ENCODE results near the gene SRCAP.
"Not testable (repeated sequence)": the region's sequence is repeated elsewhere in the genome, so short reads cannot be mapped to it uniquely, and the experiment has no call there.

SRCAP gene

DNA sequence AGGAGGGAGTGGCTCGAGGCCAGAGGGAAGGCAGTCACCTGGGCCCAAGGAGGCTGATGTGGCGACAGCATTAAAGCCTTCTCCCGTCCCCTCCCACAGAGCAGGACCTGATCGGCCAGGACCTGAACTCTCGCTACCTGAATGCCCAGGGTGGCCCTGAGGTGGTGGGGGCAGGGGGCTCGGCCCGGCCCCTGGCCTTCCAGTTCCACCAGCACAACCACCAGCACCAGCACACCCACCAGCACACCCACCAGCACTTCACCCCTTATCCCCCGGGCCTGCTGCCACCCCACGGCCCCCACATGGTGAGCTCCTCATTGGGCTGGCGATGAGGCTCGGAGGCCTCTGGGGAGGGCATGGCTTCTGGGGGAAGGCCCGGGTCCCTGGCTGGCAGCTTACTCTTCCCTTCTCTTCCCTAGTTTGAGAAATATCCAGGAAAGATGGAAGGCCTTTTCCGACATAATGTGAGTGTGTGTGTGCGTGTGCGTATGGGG lies 34.3 kb upstream of the SRCAP start:
- DNase-seq, result no peak

DNA sequence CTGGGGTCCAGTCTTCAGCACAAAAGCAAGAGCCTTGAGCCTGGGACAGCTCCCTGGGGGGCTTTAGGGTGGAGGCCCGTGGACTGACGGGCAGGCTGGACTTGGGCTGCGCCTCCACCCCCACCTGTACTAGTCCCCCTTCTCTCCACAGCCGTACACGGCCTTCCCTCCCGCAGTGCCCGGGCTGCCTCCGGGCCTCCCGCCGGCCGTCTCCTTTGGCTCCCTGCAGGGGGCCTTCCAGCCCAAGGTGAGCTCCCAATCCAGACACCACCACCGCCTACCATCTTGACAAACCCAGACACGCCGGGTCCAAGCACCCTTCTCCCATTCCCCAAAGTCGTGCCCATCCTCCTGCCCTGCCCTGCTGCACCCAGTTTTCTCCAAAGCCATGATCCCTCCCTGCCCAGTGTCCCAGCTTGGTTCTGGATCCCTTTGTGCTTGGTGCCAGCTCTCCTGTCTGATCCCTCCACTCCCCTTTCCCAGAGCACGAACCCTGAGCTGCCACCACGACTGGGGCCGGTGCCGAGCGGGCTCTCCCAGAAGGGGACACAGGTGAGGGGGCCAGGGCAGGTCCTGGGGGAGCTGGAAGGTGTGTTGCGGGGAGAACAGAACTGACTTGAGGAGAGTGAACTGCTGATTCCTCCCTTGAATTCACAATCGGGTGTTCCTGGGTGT lies 33.7 kb upstream of the SRCAP start:
- DNase-seq, result no peak

DNA sequence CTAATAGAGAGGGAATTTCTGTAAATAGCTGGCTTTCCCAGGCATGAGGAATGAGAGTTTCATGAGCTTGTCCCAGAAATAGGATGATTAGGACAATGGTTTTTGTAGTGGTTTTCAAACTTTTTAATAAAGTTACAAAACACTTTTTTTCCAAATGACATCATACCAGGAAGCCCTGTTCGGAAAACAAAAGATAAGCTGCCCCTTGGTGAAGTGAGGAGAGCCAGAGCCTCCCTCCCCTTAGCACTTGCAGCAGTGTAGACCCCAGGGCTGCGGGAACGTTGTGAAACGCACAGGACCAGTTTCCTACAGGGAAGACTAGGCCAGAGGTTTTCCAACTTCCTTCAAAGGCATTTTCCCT lies 33.2 kb upstream of the SRCAP start:
- no peak for DNase-seq

DNA sequence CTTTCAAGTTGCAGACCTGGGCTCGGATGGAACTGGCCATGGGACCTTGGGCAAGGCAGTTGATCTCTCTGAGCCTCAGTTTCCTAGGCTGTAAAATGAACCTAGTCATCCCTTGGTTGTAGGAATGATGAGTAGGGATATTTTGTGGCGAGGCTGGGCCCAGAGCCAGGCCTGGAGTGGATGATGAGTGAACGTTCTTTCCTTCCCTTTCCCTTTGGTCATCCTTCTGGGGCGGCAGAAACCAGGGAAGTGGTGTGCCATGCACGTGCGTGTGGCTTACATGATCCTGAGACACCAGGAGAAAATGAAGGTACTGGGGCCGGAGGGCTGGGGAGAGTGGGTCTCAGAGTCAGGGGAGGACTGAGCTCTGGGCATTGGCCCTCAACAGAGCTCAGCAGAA lies 32.3 kb upstream of the SRCAP start:
- no peak for DNase-seq

DNA sequence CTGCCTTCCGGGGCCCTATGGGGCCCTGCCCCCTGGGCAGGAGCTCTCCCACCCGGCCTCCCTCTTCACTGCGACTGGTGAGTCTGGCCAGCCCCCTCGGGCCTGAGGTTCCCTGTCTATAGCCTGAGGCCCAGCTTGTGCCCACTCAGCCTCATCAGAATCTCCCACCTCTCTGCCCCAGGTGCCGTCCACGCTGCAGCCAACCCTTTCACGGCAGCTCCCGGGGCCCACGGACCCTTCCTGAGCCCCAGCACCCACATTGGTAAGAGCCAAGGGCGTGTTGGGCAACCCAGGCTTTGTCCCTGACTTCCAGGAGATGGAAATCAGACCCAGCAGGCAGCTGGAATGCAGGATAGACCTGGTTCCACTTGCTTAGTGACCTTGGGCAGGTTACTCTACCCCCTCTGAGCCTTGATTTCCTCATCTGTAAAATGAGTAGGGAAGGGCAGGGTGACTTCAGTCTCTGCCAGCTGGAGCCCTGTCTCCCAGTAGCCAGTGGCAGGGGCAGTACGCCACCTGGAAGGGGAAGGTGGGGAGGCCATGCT lies 31.5 kb upstream of the SRCAP start:
- no peak for DNase-seq

DNA sequence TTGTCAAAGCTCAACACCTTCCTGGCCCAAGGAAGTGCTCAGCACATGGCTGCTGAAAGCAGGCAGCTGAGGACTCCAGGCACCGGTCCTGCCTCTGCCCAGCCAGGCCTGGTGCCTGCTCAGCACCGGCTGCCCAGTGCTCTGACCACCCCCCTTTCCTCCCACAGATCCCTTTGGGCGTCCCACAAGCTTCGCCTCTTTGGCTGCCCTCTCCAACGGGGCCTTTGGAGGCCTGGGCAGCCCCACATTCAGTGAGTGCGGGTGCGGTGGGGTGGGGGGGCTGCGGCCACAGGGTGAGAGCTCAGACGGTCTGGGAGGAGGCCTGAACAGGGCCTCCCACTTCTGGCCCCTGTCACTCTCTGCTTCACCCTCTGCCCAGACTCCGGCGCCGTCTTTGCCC lies 30.6 kb upstream of the SRCAP start:
- no peak for DNase-seq

DNA sequence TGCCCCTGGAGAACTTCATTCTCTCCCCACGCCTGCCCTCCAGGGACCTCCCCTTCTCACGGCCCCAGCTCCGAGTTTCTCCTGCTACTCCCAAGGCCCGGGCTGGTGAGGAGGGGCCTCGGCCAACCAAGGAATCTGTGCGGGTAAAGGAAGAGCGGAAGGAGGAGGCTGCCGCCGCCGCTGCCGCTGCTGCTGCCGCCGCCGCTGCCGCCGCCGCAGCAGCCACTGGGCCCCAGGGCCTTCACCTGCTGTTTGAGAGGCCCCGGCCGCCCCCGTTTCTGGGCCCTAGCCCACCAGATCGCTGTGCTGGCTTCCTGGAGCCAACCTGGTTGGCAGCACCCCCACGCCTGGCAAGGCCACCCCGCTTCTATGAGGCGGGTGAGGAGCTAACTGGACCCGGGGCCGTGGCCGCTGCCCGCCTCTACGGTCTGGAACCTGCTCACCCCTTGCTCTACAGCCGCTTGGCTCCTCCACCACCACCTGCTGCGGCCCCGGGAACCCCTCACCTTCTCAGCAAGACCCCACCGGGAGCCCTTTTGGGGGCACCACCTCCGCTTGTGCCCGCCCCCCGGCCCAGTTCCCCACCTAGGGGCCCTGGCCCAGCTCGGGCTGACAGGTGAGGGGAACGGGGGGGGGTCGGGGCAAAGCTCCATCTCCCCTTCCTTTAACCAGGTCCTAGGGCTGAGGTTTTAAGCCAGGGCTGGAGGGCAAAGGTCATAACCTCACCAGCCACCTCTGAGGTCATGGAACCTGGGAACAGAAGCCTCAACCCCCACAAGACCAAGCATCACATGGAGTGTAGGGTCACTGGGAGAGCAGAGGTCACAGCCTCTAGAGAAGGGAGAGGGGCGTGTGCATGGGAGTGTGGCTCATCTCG lies 29.7 kb upstream of the SRCAP start:
- DNase-seq, result no peak

DNA sequence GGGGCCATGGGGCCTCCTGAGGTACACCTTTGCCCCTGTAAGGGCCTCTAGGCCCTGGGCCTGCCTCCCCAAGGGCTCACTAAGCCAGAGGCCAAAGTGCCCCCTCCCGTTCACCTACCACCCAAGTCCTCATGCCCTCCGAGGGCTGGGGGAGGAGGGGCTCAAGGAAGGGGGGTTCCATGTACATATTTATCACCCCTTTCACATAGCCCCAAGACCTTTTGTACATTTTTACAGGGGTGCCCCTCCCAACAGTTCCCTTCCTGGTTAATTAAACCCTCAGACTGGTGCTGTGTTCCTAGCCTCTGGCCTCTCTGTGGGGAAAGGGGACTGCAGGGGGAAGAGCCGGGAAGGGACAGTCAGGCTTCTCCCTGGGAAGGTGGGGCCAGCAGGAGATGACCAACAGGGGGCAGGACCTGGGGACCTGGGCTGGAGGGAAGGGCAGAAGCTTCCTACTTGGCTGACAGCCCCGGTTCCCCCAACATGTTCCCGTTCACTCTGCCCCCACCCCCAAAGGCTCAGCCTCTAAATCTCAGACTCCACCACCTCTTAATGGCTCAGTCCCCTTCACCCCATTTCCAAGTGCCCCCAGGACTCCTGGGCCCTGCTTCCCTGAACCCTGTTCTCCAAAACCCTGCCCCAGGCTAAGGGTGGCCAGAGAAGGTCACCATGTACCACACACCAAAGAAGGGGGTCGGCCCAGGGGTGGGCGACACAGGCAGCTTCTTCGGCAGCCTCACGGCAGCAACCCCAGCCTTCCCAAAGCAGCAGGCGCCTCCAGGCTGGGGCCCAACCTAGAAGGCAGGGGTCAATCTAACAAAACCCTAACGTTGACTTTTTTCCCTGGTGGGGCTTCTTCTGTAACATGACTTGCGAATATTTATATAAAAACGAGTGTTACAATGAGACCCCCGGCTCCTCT lies 28.8 kb upstream of the SRCAP start:
- DNase-seq, result no peak

DNA sequence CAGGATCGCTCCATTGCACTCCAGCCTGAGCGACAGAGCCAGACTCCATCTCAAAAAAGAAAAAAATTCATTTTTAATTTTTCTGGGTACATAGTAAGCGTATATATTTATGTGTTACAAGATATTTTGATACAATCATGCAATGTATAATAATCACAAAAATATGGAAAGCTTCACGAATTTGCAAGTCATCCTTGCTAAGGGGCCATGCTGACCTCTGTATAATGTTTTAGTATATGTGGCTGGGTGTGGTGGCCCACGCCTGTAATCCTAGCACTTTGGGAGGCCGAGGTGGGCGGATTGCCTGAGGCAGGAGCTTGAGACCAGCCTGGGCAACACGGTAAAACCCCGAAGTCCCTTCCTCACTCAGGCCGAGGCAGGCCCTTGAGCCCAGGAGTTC lies 23.8 kb upstream of the SRCAP start:
- DNase-seq, result no peak

DNA sequence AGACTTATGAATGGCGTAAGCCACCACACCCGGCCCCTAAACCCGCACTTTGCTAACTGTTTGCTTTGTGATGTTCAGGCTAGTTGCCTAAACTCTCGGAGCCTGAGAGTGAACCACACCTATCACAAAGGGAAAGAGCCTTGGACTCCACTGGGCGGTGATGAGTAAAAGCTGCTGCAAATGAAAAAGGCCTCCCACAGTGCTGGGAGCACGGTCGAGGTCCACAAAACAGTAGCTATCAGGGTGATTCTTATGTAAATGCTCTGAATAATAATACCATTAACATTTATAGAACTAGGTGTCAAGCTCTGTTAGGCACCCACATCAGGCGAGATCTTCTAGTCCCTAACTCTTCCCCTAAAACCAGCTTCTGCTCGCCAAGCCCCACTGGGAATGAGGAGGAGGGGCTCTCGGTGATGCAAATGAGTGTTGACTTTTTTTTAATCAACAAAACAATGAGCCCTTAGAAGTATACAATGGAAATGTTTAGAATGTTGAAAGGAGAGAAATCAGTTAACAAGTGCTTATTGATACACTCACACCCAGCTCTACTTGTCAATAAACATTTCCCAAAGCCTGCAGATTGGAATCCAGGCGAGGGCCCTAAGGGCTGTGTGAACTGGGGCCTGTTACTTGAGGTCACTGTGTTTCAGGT lies 20.9 kb upstream of the SRCAP start:
- no peak for DNase-seq

DNA sequence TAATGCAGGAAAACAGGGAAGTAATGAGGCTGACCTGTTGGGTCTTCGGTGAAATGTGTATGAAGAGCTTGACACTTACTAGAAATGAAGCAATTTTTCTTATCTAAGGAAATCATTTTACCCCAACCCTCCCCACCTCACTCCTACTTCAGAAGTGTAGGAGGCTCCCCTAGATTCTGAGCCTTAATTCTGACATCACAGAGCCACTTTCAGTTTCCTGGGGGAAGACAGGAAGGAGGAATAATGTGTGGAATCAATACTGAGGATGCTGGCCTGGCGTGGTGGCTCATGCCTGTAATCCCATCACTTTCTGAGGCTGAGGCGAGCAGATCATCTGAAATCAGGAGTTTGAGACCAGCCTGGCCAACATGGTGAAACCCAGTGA lies 20.4 kb upstream of the SRCAP start:
- no peak for DNase-seq

DNA sequence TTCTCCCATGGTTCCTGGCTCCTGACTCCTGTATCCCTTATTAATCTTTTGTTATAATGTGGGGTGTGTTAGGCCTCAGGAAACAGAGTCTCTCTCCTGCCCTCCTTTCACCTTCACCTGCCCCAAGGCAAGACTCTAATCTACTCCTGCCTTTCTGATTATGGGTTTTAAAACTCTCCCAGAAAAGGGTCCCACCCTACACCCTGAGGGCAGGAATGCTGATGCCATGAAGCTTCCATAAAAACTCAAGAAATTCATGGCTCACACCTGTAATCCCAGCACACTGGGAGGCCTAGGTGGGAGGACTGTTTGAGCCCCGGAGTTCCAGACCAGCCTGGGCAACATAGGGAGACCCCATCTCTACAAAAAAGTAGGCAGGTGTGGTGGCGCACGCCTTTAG lies 18.6 kb upstream of the SRCAP start:
- no peak for DNase-seq

DNA sequence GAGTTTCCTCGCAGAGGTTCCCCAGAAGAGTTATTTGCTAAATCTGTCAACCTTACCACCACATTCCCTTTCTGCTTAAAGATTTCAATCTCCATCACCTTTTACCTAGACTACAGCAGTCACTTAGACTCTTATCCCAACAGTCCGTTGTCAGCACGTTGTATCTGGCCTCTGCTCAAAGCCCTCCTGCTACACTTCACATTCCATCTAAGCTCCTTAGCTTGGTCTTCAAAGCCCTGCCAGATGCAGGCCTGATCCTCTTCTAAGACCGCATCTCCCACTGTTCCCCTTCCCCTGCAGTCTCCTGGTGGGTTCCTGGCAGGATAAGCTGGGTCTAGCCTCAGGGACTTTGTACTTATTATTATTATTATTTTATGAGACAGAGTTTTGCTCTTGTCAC lies 10.3 kb upstream of the SRCAP start:
- DNase-seq, result no peak

DNA sequence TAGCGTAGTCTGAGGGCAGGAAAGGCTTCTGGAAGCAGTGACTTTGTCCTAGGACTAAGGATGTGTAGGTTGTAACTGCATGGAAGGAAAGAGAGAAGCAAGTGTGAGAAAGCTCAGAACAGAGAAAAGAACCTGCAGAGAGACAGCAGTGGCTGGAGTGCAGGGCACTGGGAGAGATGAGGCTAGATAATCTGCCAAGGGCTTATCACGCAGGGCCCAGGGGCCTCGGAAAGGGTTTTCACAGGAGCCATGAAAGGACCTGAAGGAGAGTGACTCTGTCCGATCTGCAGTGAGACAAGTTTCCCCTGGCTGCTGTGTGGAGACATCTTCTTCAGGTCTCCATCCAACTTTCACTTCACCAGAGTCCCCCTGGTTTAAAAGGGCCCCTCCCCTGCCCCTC lies 7.1 kb upstream of the SRCAP start:
- no peak for DNase-seq

DNA sequence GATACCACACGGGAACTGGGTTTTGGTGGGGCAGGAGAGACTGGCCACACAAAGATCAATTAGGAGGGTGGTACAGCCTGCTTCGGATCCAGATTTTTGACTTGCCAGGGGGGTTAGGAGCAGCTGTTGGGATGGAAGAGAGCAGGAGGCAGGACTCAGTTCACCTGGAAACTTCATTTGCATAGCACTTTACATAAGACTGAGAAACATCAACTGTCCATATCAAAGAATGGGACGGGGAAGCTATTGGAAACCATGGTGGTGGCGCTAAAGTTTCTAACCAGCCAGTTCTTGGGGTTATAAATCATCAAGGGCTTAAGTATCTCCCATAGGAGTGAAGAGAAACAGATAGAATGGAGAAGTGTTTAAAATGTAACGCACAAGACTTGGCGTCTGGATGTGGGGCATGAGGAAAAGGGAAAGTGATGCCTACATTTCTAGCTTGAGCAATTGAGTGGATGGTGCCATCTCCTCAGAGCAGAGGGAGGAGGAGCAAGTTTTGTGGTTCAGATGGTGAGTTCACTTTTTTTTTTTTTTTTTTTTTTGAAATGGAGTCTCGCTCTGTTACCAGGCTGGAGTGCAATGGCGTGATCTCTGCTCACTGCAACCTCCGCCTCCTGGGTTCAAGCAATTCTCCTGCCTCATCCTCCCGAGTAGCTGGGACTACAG lies 6.4 kb upstream of the SRCAP start:
- DNase-seq, result no peak

DNA sequence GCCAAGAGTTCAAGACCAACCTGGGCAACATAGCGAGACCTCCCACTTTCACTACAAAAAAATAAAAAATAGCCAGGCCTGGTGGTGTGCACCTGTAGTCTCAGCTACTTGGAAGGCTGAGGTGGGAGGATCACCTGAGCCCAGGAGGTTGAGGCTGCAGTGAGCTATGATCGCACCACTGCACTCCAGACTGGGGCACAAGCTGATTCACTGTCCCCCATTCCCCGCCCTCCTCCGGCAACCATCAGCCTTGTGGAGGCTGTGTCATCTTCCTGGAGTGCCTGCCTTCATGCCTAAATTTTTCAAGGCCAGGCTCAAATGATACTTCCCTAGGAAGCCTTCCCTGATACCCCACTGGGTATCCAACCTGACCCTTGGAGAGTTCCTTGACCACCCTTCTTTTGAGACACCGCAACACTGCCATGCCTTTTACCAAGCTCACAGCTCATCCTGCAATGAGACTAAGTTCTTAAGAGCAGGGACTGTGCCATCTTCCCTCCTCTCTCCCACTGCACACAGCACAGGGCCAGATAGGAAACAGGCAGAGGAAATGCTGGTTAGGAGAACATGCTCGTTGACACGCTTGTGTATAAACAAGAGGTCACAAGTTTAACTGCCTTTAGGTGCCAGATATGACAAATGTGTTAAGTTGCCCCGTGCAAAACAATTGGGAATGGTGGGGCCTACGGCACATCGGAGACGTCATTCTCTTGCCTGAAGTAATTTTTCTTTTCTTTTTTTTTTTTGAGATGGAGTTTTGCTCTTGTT lies 3.9 kb upstream of the SRCAP start:
- DNase-seq, result no peak

DNA sequence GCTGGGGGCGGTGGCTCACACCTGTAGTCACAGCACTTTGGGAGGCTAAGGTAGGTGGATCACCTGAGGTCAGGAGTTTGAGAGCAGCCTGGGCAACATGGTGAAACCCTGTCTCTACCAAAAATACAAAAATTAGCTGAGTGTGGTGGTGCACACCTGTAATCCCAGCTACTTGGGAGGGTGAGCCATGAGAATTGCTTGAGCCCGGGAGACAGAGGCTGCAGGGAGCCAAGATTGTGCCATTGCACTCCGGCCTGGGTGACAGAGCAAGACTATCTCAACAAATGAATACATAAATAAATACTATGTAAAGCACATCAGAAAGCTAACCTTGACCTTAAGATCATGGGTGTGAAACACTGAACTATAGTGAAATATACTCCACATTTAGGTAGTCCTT lies 2.3 kb upstream of the SRCAP start:
- DNase-seq, result not testable (repeated sequence)

DNA sequence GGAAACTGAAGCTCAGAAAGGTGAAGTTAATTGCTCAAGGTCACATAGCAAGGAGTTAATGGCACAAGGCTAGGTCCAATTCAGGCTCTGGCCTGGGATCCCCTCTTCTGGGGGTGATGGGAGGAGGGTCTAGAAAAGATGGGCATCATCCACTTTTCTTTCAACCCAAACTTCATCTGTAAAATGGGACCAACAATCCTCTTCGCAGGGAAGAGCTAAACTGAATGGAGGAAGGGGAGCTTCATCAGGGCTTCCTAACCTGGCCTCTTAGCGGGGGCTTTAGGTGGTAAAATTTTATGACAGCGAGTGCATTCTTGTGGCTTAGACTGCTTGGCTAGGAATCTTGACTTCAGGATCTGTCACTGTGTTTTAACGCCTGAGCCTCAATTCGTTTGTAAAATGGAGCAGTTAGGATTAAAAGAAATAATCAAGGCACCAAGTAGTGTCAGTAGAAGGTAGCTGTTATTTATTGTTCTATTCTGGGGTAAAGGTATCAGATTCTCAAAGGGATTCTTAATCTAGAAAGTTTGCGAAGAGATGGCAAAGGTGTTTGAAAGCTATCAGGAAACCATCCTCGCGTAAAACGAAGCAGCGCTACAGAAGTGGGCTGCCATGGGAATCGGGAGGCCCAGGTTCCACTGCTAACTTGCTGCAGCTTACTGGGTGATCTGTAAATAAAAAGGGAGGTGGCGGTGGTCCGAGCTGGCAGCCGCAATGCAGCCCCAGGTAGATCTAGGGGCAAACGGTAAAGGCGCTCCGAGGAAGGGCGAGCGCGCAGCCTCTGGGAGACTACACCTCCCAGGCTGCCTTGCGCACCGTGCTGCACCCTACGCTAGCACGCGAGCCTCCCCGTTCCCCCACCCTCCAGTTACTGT lies 1.5 kb upstream of the SRCAP start:
- no peak for DNase-seq

DNA sequence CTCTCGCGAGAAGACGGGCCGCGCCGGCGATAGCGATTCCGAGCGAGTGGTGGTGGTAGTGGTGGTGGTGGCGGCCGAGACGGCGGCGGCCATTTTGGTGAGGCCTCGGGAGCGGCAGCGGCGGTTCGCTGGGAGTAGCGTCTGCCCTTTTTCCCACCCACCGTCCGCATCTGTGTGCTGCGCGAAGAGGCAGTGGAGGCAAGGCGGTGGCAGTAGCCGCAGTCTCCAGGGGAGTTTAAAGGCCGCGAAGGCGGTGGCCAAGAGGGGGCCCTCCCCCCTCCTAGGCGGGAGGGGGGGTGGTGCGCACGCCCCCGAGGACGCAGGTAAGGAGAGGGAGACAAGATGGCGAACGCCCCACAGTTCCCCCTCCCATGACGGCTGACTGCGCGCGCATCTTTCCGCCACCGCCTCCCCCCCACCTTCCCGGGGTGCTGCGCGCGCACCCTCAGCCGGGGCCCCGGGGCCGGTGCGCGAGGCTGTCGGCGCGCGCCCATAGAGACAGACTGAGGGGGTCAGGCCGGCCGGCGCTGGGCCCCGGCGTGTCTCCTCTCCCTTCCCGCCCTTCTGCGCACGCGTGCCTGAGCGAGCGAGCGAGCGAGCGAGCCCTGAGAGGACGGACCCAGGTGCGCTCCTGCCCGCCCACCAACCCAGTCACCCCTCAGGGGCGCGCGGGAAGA lies 694 bp upstream of the SRCAP start:
- peak; percentile 96 for DNase-seq
